Measurements from ENCODE around the gene TMEM72.

DNA sequence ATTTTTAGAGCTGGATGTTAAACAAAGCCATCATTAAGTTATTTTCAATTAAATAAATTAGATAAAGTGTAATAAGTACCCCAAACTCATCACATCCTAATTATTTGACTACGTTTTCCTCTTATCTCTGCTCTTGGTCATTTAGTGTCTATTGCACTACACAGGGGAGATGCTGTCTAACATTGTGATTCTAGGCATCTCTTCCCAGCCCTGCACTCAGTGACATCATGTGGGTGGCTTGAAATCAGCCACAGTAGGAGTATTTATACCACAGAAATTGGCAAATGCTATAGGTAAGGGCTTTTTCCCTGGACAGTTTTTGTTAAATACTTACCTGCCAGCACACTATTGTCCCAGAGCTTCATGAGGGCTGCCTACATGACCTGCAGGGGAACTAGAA is 21.3 kb upstream of the TMEM72 start:
- TF ChIP-seq CTCF (IDR thresholded peaks at IDR 0.05; ENCODE audit: borderline replicate concordance, extremely low read depth, low read length, poor library complexity, severe bottlenecking), result no peak
- no peak for TF ChIP-seq EZH2 (IDR thresholded peaks at IDR 0.05; ENCODE audit: borderline replicate concordance, low read depth, low read length, severe bottlenecking)

Measured in DND-41 (cell line).